Naive thymus-derived CD4-positive, alpha-beta T cell (primary cell): ENCODE measurements around the gene ABLIM3. TPM values are rescaled to one million over a fixed set of nuclear protein-coding genes. Genes with fewer than 3 reads are reported as not detected.

Experiments
- ATAC-seq: fragments of 150-1000 bp; cut with Tn5 transposase; 2 replicates; pipeline ENCODE4 v1.10.0; 2021; ENCODE audit warnings: mild to moderate bottlenecking, moderate library complexity
- CTCF ChIA-PET: fragments of 350-600 bp; sonication (Branson Sonifier 250); formaldehyde crosslinking; loops from one replicate; lab custom pipeline; 2021; ENCODE audit warnings: antibody characterized with exemption; lab: Charles Lee
- POLR2A ChIA-PET: fragments of 350-600 bp; sonication (Branson Sonifier 250); formaldehyde crosslinking; loops from one replicate; lab custom pipeline; 2021; ENCODE audit warnings: antibody characterized with exemption, inconsistent platforms; lab: Charles Lee
- DNase-seq, 9 donors: peaks; one replicate each; pipeline versions ENCODE4 v3.0.0 to v3.0.0-alpha.2; 2020 to 2022; ENCODE audit warnings: mixed read lengths in 1 of 9
- H3K27ac ChIP-seq: one replicate; pipeline ENCODE4 v1.7.0; 2013; ENCODE audit warnings: mild to moderate bottlenecking, low read depth, low read length, moderate library complexity
- H3K27me3 ChIP-seq, 2 donors: one replicate each; pipeline ENCODE4 v1.7.0; 2013; ENCODE audit warnings: low read length in 2 of 2, mild to moderate bottlenecking in 2 of 2, moderate library complexity in 2 of 2; ENCODE audit not compliant: control insufficient read depth in 2 of 2, insufficient read depth in 2 of 2
- H3K36me3 ChIP-seq, 3 experiments: 1 replicate in 2 of 3; 2 replicates in 1 of 3; pipeline ENCODE4 v1.7.0; 2013; ENCODE audit warnings: low read length in 3 of 3, mild to moderate bottlenecking in 3 of 3, moderate library complexity in 1 of 3; ENCODE audit not compliant: insufficient read depth in 3 of 3, control insufficient read depth in 2 of 3
- H3K4me1 ChIP-seq, 2 donors: one replicate each; pipeline ENCODE4 v1.7.0; 2013; ENCODE audit warnings: low read length in 2 of 2, mild to moderate bottlenecking in 2 of 2, moderate library complexity in 1 of 2; ENCODE audit not compliant: control insufficient read depth in 2 of 2, insufficient read depth in 2 of 2
- H3K4me3 ChIP-seq: 2 replicates; pipeline ENCODE4 v1.7.0; 2013; ENCODE audit warnings: mild to moderate bottlenecking, low read length
- H3K9me3 ChIP-seq, 3 experiments: 1 replicate in 2 of 3; 2 replicates in 1 of 3; pipeline ENCODE4 v1.7.0; 2013; ENCODE audit warnings: low read length in 3 of 3; ENCODE audit not compliant: control insufficient read depth in 2 of 3
- H3K27ac Mint-ChIP-seq, 9 donors: one replicate each; pipeline ENCODE4 v1.8.0; 2020 to 2022; ENCODE audit warnings: mixed read lengths in 9 of 9, mild to moderate bottlenecking in 8 of 9, moderate library complexity in 5 of 9, inconsistent platforms in 2 of 9
- H3K27me3 Mint-ChIP-seq, 5 donors: one replicate each; pipeline ENCODE4 v1.8.0; 2021 to 2022; ENCODE audit warnings: mixed read lengths in 5 of 5, mild to moderate bottlenecking in 1 of 5
- H3K36me3 Mint-ChIP-seq, 5 donors: one replicate each; pipeline ENCODE4 v1.8.0; 2020 to 2022; ENCODE audit warnings: mixed read lengths in 5 of 5, mild to moderate bottlenecking in 3 of 5, inconsistent platforms in 1 of 5
- H3K4me1 Mint-ChIP-seq, 7 donors: one replicate each; pipeline ENCODE4 v1.8.0; 2020 to 2022; ENCODE audit warnings: mixed read lengths in 7 of 7, mild to moderate bottlenecking in 3 of 7, inconsistent platforms in 1 of 7
- H3K4me3 Mint-ChIP-seq, 10 donors: one replicate each; pipeline ENCODE4 v1.8.0; 2020 to 2022; ENCODE audit warnings: mild to moderate bottlenecking in 10 of 10, mixed read lengths in 10 of 10, moderate library complexity in 6 of 10, inconsistent platforms in 2 of 10
- H3K9me3 Mint-ChIP-seq, 11 donors: one replicate each; pipeline ENCODE4 v1.8.0; 2020 to 2022; ENCODE audit warnings: mixed read lengths in 11 of 11, mild to moderate bottlenecking in 4 of 11, inconsistent platforms in 1 of 11, moderate library complexity in 1 of 11
- intact Hi-C, 2 donors: fragments of 100-400 bp; cut with micrococcal nuclease; formaldehyde crosslinking; loops; one replicate each; pipeline ENCODE4 v1.15.1; 2023
- polyA plus RNA-seq, 2 donors: library from polyadenylated mRNA; unstranded; fragments of 300-500 nt; fragmentation: Illumina TruSeq; gene quantifications; one replicate each; pipeline ENCODE4 v1.2.3, GENCODE V29; 2021
- total RNA-seq, 6 experiments: library from RNA in 5 of 6; stranded (reverse) in 5 of 6; gene quantifications; 1 replicate in 5 of 6; 2 replicates in 1 of 6; pipeline ENCODE4 v1.2.3 and lab custom pipeline; 2021 to 2026

The ABLIM3 gene
- total and polyA plus RNA-seq, 7 experiments from 2014 or later, result 0.08 to 1.3 TPM; not detected in 5

DNA sequence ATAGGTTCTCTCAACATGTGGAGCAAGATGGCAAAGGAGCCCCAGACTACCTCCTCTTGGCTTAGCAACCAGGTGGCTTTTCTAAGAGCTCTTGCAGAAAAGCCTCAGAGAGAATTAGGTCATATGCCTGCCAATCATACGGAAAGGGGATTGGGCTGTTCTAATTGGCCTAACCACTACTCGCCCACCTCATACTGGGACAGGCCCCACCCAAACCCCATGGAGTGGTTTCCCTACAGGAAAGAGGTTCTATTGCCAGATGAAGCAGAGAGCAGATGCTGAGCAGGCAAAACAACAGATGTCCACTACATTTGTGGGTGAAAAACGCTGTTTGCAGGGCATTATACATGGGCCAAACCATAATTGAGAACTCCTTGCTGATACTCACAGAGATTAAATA lies 29.0 kb downstream of the ABLIM3 start:
- Mint-ChIP-seq H3K4me1 (peaks cover 0 to 2% (median 0%) of the 10 kb centered on the region in 7 donors), H3K9me3 (no peaks in the 10 kb centered on the region), H3K27me3 (peaks cover 10 to 25% (median 19%) of the 10 kb centered on the region in 5 donors), H3K4me3 (no peak overlapping the region), H3K36me3 (peaks cover 0 to 4% (median 0%) of the 10 kb centered on the region in 5 donors), H3K27ac (no peak overlapping the region)
- no peak for DNase-seq
- intact Hi-C loops, result no loop called here
- no peaks in the 10 kb centered on the region for H3K4me1 ChIP-seq
- H3K27me3 ChIP-seq, result no peaks in the 10 kb centered on the region
- no peak for ATAC-seq
- ChIA-PET CTCF (no interaction called here), POLR2A (no interaction called here)
- no peaks in the 10 kb centered on the region for H3K36me3 ChIP-seq
- no peak overlapping the region for H3K27ac ChIP-seq
- H3K9me3 ChIP-seq, result no peaks in the 10 kb centered on the region
- H3K4me3 ChIP-seq, result no peak overlapping the region

DNA sequence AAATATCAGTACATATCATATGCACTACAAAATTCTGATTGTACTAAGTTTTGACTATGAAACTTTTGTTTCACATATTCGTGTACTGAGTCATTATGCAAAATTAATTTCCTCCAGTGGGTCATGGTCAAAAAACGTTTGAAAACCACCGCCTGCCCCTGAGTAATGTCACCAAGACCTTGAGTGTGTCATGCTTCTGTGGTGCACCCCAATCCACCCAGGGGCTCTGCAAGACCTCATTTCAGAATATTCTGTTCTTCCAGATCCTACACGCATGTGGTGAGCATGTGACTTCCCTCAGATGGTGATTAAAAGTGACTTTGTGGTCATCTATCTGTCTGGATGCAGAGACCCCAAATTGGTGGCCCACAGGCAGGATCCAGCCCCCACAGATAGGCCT lies 31.0 kb downstream of the ABLIM3 start:
- Mint-ChIP-seq H3K4me3 (no peak overlapping the region), H3K27me3 (peaks cover 10 to 25% (median 16%) of the 10 kb centered on the region in 5 donors), H3K27ac (no peak overlapping the region), H3K4me1 (peaks cover 0 to 2% (median 0%) of the 10 kb centered on the region in 7 donors), H3K36me3 (peaks cover 0 to 4% (median 0%) of the 10 kb centered on the region in 5 donors), H3K9me3 (no peaks in the 10 kb centered on the region)
- Histone ChIP-seq H3K4me1 (no peaks in the 10 kb centered on the region), H3K27ac (no peak overlapping the region), H3K36me3 (no peaks in the 10 kb centered on the region), H3K4me3 (no peak overlapping the region), H3K27me3 (no peaks in the 10 kb centered on the region), H3K9me3 (no peaks in the 10 kb centered on the region)
- intact Hi-C loops, result no loop called here
- POLR2A ChIA-PET, result no interaction called here
- CTCF ChIA-PET, result no interaction called here
- DNase-seq (no peak), ATAC-seq (no peak)

DNA sequence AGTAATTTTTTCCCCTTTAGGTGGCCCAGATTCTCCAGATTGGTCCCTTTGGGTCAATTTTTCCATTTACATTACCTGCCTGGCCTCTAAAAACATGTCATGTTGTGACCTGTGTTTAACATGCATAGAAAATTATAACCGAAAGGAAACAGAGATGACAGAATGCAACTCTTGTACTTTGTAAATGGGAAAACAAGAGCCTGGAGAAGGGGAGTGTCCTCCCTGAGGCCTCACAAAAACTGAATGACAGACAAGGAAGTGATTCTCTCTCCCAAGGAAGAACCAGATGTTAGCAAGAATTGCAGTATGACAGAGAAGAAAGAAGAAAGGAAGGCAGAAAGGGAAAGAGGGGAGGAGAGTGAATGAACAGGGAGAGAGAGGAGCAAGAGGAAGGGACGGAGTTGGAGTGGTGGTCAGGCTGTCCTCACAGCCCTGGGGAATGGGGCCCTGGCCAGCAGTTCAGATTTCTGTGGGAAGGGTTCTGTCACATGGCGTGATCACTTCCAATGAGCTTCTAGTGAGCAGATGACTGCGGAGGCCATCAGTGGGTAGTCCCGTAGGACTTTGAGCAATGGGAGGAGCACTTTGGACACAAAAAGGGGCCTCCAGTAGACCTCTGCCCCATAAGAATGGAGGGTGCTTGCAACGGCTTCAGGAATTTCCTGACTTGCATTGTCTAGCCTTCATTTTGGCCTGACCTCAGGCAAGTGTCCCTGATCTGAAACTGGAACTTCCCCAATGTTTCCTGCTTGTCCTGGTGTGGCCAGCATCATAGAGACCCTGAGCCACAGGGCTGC lies 31.6 kb downstream of the ABLIM3 start:
- DNase-seq, result no peak
- H3K9me3 Mint-ChIP-seq, result no peaks in the 10 kb centered on the region
- POLR2A ChIA-PET, result no interaction called here
- H3K27ac ChIP-seq, result no peak overlapping the region
- no peaks in the 10 kb centered on the region for H3K27me3 ChIP-seq
- no peaks in the 10 kb centered on the region for H3K4me1 ChIP-seq
- ATAC-seq, result no peak
- no peaks in the 10 kb centered on the region for H3K36me3 ChIP-seq
- peaks cover 10 to 21% (median 11%) of the 10 kb centered on the region in 5 donors for H3K27me3 Mint-ChIP-seq
- peaks cover 0 to 4% (median 0%) of the 10 kb centered on the region in 5 donors for H3K36me3 Mint-ChIP-seq
- CTCF ChIA-PET, result no interaction called here
- peaks cover 0 to 1% (median 0%) of the 10 kb centered on the region in 7 donors for H3K4me1 Mint-ChIP-seq
- intact Hi-C loops, result no loop called here
- no peak overlapping the region for H3K4me3 ChIP-seq
- no peak overlapping the region for H3K27ac Mint-ChIP-seq
- H3K4me3 Mint-ChIP-seq, result no peak overlapping the region
- no peaks in the 10 kb centered on the region for H3K9me3 ChIP-seq

DNA sequence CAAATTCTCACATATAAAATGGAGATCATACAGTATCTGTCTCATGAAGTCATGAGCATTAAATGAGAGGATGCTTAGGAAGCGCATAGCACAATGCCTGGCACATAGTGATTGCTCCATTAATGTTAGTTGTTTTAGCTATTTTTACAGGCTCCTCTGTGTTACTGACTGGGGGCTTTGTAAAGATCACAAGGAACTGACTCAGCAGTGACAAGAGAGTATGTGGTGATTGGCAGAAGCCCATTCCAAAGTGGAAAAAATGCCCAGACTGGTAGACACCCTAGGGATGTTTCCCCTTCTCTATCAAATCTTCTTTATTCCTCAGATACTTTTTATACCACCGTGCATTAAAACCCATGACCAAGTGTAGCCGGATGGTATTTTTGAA lies 33.5 kb downstream of the ABLIM3 start:
- Mint-ChIP-seq H3K9me3 (no peaks in the 10 kb centered on the region), H3K27ac (no peak overlapping the region), H3K4me3 (no peak overlapping the region), H3K36me3 (peaks cover 0 to 4% (median 0%) of the 10 kb centered on the region in 5 donors), H3K27me3 (peaks cover 6 to 23% (median 17%) of the 10 kb centered on the region in 5 donors), H3K4me1 (no peaks in the 10 kb centered on the region)
- POLR2A ChIA-PET, result no interaction called here
- Histone ChIP-seq H3K27me3 (no peaks in the 10 kb centered on the region), H3K27ac (no peak overlapping the region), H3K4me3 (no peak overlapping the region), H3K9me3 (no peaks in the 10 kb centered on the region), H3K4me1 (no peaks in the 10 kb centered on the region), H3K36me3 (no peaks in the 10 kb centered on the region)
- CTCF ChIA-PET, result no interaction called here
- DNase-seq, result no peak
- intact Hi-C loops, result no loop called here
- ATAC-seq, result no peak

DNA sequence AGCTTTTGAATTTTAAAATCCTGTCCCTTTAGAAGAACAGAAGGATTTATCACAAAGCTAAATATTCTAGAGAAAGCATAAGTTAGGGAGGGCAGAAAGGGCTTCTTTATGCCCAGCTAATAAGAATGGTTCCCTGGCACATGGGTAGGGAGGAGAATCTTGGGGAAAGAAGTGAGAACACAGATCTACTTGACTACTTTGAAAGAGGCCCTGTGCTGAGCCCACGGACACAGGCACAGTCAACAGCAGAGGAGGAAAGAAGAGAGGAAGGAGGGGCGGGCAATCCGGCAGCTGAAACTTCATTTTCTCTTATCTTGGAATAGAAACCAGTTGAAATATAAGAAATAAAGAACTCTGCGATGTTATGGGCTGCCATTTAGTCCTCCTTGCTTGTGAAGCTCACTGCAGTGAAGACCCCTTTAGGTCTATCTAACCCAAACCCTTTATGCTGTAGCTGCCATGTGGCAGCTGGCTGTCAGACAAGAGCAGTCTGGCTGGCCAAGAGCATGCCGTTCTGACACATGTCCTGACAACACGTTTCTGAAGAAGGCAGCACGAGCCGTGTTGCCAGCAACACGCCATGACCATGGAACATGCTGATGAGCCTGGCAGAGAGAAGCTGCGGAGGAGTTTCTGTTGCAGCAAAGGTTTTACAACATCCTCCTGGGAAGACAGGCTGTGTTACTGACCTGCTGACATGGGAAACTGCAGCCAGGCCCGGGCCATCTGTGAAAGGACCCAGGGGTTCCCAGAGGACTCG lies 34.2 kb downstream of the ABLIM3 start:
- DNase-seq (no peak), ATAC-seq (no peak)
- intact Hi-C loops, result no loop called here
- Mint-ChIP-seq H3K36me3 (peaks cover 0 to 4% (median 0%) of the 10 kb centered on the region in 5 donors), H3K27me3 (peaks cover 6 to 24% (median 16%) of the 10 kb centered on the region in 5 donors), H3K4me1 (no peaks in the 10 kb centered on the region), H3K4me3 (no peak overlapping the region), H3K9me3 (no peaks in the 10 kb centered on the region), H3K27ac (no peak overlapping the region)
- Histone ChIP-seq H3K4me3 (no peak overlapping the region), H3K4me1 (no peaks in the 10 kb centered on the region), H3K36me3 (no peaks in the 10 kb centered on the region), H3K27ac (no peak overlapping the region), H3K9me3 (no peaks in the 10 kb centered on the region), H3K27me3 (no peaks in the 10 kb centered on the region)
- ChIA-PET CTCF (no interaction called here), POLR2A (no interaction called here)

DNA sequence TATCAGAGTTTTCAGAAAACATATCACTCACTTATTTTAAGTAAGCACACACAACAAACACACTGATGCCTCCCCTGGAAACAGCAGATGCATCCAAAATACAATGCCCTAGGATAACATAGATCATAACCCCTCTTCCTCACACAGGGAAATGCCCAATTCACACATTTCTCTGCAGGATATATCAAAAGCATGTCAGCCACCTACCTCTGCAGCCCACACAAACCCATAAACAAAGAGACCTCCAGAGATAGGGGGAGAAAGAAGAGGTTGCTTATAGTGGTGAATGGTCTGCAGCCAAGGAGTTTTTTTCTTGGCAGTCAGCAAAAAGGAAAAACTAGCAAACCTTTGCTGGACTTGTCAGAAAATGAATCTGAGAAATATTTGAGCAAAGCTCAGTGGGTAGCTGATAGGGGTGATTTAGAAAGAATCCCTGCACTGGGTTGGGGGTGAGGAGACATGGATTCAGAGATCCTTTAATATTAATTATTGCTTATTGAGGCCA lies 36.1 kb downstream of the ABLIM3 start:
- Mint-ChIP-seq H3K27me3 (peaks cover 14 to 28% (median 22%) of the 10 kb centered on the region in 5 donors), H3K4me1 (no peaks in the 10 kb centered on the region), H3K27ac (no peak overlapping the region), H3K4me3 (no peak overlapping the region), H3K9me3 (no peaks in the 10 kb centered on the region), H3K36me3 (no peaks in the 10 kb centered on the region)
- Histone ChIP-seq H3K36me3 (no peaks in the 10 kb centered on the region), H3K9me3 (no peaks in the 10 kb centered on the region), H3K4me3 (no peak overlapping the region), H3K4me1 (no peaks in the 10 kb centered on the region), H3K27me3 (peaks cover 0 to 4% of the 10 kb centered on the region in 2 donors), H3K27ac (no peak overlapping the region)
- CTCF ChIA-PET, result interaction anchor here (0.7 kb wide), 1 partner anchor 1216 kb away, joined by 3 read pairs; no protein-coding TSS in a partner anchor
- intact Hi-C loops, result no loop called here
- DNase-seq, result no peak
- POLR2A ChIA-PET, result no interaction called here
- ATAC-seq, result no peak
